ENCODE results near the gene PARVA.
"Not testable (repeated sequence)": the region's sequence is repeated elsewhere in the genome, so short reads cannot be mapped to it uniquely, and the experiment has no call there.

PARVA gene

GRCh38 chr11:12506404-12506921 is 129.1 kb downstream of the PARVA start:
- no peak for DNase-seq

DNA sequence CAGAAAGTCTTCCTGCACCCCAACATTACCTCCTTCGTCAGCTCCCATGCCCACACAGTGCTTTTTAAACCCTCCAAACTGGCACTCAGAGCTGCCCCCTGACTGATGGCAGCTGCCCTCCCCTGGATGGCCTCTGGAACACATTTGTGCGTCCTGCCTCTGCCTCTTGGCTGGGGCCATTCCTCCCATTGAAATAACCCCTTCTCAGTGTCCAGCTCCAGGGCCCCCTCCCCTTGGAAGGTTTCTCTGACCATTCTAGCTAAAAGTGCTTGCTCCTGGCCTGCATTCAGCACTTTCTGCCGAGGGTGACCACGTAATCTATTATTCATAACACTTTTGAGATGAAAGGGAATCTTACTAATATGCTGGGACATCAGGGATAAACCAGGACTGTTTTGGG is 130.0 kb downstream of the PARVA start:
- no peak for DNase-seq

DNA sequence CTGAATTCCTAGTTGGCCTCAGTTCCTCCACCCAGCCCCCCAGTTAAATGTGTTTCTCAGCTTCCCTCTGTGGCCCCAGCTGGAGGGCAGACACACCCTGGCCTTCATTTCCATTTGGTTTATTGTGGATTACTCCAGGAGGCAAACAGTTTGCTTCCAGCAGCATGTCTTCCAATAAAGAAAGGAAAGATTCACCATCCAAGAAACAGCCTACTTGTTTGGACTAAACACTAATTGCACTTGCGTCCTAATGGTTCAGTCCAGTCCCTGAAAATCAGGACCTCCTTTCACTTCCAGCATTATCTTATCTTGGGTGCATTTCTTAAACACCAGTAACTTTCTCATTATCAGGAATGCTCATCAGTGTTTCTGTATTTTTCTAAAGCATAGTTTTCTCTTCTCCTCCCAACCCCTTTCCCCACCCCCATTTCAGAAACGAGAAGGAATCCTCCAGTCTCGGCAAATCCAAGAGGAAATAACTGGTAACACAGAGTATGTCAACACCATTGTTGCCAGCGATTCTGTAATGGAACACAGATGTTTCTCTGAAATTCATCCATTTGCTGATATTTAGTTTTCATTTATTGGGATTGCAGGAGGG is 130.9 kb downstream of the PARVA start:
- DNase-seq: no peak

GRCh38 chr11:12509371-12509770 is 132.0 kb downstream of the PARVA start:
- DNase-seq: no peak

DNA sequence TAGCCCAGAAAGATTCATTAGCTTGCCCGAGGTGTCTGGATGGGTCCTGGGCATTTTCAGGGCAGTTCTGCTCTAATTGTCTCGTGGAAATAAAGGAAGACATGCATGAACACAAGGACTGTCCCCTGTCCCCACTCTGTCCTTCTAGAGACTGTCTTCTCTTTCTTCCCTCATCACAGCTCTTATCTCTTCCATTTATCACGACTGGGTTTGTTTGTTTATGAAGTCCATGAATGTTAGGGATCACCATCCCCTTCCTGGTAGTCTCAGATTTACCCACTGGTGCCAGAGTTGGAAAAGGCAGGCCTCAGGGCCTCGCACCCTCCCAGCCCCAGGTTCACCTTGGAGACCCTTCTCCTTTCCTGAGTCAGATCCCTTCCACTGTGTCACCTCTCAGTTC is 134.8 kb downstream of the PARVA start:
- DNase-seq: no peak

DNA sequence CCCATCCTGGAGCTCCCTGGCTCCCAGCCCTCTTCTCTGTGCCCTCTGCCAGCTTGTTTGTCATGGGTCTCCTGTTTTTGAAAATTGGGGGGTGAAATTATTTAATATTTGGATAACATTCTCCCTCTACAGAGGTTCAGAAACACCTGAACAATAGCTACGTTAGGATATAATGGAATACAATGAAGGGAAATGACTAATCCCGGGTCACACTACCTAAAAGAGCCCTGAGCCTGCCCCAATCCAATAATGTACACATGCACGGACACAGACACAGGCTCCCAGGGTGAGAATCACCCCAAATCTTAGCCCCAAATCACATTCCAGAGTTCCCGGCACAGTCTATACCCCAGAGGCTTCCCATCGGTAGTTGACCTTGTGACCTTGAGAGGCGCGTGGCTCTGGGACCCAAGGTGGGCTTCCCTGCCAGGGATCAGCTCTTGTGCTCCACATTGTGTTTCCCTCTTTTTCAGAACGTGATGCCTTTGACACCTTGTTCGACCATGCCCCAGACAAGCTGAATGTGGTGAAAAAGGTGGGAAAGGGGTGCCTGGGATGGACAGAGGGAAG is 135.5 kb downstream of the PARVA start:
- no peak for DNase-seq

DNA sequence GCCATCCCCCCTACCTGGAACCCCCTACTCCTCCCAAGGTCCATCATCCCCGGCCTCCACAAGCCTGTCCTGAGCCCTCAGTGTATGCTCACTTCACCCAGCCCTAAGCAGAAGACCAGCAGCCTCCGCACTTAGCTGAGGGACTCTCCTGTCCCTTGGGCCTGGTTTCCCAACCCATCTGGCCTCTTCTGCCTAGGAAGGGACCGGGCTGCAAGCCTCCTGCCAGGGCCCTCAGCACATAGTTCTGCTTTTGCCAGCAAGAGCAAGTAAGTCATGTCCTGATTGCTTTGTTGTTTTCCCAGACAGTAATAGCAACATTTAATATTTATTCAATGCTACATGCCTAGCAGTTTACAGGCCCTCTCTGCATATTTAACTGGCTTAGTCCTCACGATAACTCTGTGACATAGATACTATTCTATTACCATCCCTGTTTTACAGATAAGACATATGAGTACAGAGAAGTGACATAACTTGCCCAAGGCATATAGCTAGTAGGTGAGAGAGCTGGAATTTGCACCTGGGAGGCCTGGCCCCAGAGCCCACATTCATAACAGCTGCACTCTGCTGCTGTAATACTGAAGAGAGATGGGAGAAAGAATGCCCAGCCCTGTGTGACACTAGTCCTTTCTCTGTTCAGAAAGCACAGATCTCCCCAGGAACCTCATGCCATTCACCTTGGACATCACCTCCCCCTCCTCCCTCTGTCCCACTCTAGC is 139.2 kb downstream of the PARVA start:
- no peak for DNase-seq

- no peak for DNase-seq
These were observed 139.9 kb downstream of the PARVA start for GRCh38 chr11:12517306-12517705.

DNA sequence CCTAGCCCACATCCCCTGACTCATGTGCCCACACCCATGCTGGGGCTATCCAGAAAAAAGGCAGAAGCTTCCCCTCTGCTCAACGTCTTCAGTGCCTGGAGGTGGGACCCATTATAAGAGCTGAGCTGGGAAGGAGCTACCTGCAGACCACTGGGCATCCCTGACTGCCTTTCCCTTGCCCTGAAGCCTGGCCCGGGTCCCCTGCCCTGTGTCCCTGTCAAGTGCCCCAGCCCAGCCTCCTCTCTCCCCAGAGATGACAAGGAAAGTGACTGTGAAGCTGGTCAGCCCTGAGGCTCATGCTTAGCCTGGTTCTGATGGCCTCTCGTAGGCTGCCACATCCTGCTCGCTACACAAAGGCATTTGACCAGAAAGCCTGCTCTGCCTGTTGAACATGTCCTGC is 140.4 kb downstream of the PARVA start:
- DNase-seq: no peak

DNA sequence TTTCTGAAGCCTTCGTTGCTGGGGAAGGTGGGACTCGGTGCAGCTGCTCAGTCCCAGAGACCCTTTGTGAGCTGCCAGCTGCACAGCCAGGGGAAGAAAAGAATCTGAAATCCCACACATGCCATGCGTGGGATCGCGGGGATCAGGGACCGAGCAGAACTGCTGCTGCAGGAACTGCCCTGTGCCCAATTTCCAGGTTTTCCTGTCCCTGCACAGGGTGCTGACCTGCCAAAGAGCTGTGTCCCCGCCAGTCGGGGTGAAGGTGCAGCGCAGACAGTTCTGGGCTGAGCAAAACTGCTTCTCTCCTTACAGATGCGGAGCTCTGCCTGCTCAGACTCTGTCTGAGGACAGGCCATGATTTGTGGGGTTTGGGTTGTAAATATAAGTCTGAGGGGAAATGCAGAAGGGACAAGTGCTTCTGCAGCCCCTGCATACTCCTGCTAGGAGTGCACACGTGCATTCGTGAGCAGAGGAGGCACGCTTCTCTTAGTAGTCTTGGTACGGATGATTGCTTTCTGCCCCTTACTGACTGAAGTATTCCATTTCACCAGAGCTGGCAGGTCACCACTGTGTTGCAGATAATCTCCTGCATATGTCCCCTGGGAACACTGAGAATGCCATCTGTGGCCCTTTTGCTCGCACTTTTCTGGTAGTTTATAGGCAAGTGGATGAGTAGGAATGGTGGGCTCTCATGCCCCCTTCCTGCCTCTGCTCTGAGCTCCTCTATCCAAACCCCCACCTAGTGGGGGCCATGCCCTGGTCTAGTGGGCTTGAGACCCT is 141.4 kb downstream of the PARVA start:
- no peak for DNase-seq

DNA sequence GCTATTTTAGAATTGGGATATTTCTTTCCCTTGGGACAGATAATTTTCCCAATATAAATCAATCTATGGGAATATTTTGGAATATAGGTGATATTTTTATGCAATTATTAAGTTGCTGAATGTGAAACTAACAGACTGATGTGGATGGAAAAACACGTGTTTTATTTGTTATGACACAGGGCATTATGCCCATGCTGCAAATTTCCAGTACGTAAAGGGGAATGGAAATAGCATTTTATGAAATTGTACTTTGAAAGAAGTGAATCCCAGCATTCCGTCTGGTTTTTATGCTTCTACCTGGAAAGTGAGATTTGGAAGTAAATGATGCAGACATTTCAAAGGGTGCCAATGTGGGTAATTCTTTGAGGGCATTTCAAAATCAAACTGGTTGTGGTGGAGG is 142.7 kb downstream of the PARVA start:
- no peak for DNase-seq

DNA sequence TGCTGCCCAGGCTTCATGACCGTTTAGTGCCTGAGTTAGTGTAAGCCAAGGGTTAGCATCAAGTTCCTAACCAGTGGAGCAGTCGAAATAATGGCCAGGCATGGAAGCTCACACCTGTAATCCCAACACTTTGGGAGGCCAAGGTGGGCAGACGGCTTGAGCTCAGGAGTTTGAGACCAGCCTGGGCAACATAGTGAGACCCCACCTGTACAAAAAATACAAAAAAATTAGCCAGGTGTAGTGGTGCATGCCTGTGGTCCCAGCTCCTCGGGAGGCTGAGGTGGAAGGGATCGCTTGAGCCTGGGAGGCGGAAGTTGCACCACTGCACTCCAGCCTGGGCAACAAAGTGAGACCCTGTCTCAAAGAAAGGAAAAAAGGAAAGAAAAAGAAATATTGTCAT is 143.2 kb downstream of the PARVA start:
- not testable (repeated sequence) for DNase-seq

DNA sequence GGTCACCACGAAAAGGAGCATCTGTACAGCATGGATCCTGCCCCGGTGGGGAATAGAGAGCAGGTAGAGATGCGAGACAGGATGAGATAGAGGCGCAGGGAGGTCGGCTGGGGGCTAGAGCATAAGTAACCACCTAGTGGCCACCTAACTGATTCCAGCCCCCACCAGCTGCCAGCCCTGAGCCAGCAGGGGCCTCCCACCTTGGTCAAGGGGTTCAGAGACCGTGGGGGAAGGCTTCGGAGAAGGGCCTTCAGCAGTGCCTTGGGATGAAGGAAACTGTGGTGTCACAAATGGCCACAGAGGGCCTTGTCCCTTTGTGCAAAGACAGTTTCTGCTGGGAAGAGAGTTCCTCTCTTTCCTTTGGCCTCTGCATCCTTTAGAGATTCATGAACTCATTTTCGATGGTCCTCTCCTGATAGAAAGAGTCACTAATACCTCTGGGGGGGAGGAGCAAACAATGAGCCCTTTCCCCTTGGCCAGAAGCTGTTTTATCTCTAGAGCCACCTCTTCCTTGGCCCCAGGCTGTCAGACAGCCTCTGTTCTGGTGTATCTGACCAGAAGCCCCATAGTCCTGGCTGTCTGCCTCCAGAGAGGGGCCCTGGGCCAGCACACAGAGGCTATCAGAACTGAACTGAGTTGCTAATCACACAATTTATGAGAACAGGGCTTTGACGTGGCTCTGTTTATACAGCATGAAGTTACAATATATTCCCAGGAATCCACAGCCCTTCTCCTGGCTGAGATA is 146.0 kb downstream of the PARVA start:
- DNase-seq: no peak

GRCh38 chr11:12524865-12525264 is 147.5 kb downstream of the PARVA start:
- no peak for DNase-seq

- DNase-seq: no peak
These were observed 148.2 kb downstream of the PARVA start for GRCh38 chr11:12525466-12526055.

DNA sequence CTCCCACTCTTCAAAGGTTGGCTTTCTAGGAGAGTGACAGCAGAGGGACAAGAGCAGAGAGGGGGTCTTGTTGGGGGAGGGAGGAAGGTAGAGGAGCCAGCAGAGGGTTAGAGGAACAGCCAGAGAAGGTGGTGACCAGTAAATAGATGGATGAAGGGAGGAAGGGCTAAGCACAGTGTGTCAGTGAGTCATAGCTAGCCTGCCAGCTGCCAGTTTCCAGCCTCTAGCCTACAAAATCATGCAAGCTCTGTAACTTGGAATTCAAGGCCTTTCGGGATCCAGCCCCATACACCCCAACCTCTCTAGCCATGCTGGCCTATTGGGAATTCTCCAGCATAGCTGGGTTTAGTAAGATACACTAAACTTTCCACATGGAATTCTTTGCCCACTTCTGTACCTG is 149.4 kb downstream of the PARVA start:
- DNase-seq: no peak

DNA sequence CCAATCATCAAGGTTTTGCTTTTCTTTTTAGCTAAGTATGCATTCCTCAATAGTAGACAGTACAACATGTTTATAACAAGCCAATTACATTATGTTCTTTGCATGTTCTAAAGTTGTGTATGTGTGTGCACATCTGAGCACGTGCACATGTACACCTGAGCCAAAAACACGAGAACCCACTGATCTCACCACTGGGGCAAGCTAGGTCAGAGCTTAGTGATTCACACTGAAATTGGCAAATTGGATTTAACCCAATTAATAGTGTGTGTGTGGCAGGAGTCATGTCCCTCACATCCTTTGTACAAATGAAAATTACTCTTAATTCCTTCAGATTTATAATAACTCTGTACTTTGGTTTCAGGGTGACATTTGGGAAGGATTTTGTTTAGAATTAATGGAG is 151.1 kb downstream of the PARVA start:
- no peak for DNase-seq

GRCh38 chr11:12529041-12529440 is 151.7 kb downstream of the PARVA start:
- no peak for DNase-seq

GRCh38 chr11:12529793-12530192 is 152.4 kb downstream of the PARVA start:
- DNase-seq: no peak

DNA sequence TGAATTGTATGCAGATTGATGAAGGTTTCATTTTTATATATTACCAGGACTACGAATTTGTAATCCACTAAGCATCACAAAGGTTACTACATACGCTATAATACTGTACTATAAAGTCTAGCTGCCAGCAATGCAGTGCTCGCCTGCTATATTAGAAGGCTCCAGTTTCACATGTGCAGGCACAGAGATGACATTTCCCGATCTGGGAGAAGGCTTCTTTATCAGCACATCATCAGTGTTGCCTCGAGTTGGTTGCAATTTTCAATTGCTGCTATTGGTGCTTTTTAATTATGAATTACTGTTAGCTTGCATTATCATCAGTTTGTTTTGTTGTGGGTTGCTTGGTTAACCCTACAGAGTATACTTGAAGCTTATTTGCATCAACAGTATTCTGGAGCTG is 153.6 kb downstream of the PARVA start:
- no peak for DNase-seq

DNA sequence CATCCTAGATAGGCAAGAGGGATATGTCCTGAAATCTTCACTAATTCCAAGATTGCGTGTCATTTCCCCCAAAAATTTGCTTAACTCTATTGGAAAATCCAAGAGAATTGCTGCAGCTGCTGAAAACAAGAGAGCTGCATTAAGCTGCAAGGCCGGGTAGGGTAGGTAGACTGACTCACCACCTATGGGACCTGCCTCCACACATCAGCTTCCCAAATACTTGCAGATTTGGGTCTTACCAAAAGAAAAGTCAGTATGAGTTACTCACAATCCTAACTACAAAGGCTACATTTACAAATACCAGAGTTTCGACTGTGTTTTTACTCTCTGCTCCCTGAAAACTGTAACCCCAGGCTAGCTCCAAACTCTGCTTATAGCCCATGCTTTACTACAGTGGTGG is 154.3 kb downstream of the PARVA start:
- no peak for DNase-seq

GRCh38 chr11:12532580-12532979 is 155.2 kb downstream of the PARVA start:
- DNase-seq: no peak

DNA sequence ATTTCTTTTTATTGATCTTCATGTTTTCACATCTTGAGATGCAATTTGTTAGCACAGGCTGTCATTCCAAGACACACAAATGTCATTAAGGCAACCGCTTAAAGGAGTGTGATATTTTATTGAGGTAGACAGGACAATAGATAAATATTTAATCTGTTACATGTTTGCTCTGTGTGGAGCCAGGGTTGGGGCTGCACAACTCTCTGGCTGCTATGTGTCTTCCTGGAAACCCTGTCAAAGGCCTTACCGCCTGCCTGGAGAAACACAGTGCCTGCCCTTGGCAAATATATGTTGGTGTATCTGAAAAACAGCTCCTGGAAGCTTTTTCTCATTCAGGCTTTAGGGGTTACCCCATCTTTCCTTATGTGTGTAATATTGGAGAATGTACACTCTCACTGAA is 157.2 kb downstream of the PARVA start:
- DNase-seq: no peak

Data from KG1 (cell line).